Osteoblast (primary cell): Measurements from ENCODE around the gene RUNX2. TPM values are rescaled to one million over a fixed set of nuclear protein-coding genes. Genes with fewer than 3 reads are reported as not detected.

Source experiments
- DNase-seq: peaks from one replicate; pipeline ENCODE4 v3.0.0; 2011; ENCODE audit warnings: low spot score, mixed read lengths; ENCODE audit not compliant: insufficient read length; ENCODE audit errors: missing footprints
- H2AFZ ChIP-seq: 2 replicates; pipeline ENCODE4 v1.6.0; 2011; ENCODE audit warnings: mild to moderate bottlenecking, low read length
- H3K27ac ChIP-seq: 2 replicates; pipeline ENCODE4 v1.5.1; 2011; ENCODE audit warnings: mild to moderate bottlenecking, low read depth, low read length, moderate library complexity
- H3K27me3 ChIP-seq: 2 replicates; pipeline ENCODE4 v1.6.0; 2012; ENCODE audit warnings: mild to moderate bottlenecking, control low read depth, inconsistent platforms, low read length, moderate library complexity; ENCODE audit not compliant: insufficient read depth
- H3K36me3 ChIP-seq: 2 replicates; pipeline ENCODE4 v1.5.1; 2011; ENCODE audit warnings: mild to moderate bottlenecking, low read length, control low read depth, moderate library complexity; ENCODE audit not compliant: insufficient read depth
- H3K4me1 ChIP-seq: 2 replicates; pipeline ENCODE4 v1.5.1; 2011; ENCODE audit warnings: mild to moderate bottlenecking, low read length, control low read depth, moderate library complexity; ENCODE audit not compliant: insufficient read depth
- H3K4me2 ChIP-seq: 2 replicates; pipeline ENCODE4 v1.6.0; 2011; ENCODE audit warnings: mild to moderate bottlenecking, low read length; ENCODE audit not compliant: insufficient read depth
- H3K4me3 ChIP-seq: fragments of 200-600 bp; sonication (generic); 3 replicates; pipeline ENCODE4 v1.5.1; 2012; ENCODE audit warnings: mild to moderate bottlenecking, low read length, inconsistent platforms; ENCODE audit not compliant: insufficient read depth
- H3K79me2 ChIP-seq: 2 replicates; pipeline ENCODE4 v1.6.0; 2012; ENCODE audit warnings: mild to moderate bottlenecking, low read length, control low read depth, inconsistent platforms; ENCODE audit not compliant: insufficient read depth
- H3K9me3 ChIP-seq: 2 replicates; pipeline ENCODE4 v1.5.1; 2011; ENCODE audit warnings: low read depth, low read length, control low read depth
- H4K20me1 ChIP-seq: 2 replicates; pipeline ENCODE4 v1.6.0; 2012; ENCODE audit warnings: mild to moderate bottlenecking, low read length, control low read depth; ENCODE audit not compliant: insufficient read depth
- total RNA-seq: library from RNA; depleted of rRNA; stranded (reverse); fragments of >200 nt; gene quantifications from 2 replicates; pipeline ENCODE4 v1.2.3, GENCODE V29; 2012
- TF ChIP-seq, protein P1 (sequence below): IDR thresholded peaks from 2 replicates; pipeline ENCODE4 v1.5.1; 2011; ENCODE audit warnings: mild to moderate bottlenecking, low read depth, low read length, moderate library complexity; ENCODE audit errors: extremely low read depth

Gene RUNX2
- total RNA-seq, 1 donor = 30.0 TPM

DNA sequence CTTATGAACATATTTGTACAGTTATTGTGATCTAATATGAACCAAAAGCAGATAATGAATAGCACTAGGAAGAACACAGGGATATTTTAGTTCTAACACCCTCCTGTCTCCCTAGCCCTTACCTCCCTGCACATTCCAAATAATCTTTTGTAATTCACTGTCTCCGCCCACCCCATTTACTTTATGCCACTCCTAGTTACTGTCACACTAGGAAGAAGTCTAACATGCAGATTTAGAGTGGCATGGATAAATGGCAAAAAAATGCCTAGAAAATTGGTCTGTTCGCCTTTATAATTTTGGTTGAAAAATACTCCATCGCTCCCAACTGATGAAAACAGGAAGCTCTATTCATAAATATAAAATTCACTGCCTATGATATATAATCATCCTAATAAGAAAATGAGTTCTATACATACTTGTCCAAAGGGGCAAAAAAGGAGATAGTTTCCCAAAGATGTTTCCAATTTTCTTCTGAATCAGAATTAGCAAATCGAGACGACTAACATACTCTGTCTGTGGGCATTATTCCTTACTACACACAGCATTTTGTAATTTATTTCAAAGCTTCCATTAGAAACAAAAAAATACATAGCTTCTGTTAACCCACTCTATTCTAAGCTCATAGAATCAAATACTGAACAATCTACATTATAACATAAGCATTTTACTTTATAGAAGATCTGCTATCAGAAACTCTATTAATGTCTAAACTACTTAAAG lies 1.3 kb upstream of the RUNX2 start:
- Histone ChIP-seq H3K36me3 (no peaks in the 10 kb centered on the region), H4K20me1 (no peaks in the 10 kb centered on the region), H2AFZ (peak overlapping the region; percentile 3), H3K9me3 (no peaks in the 10 kb centered on the region), H3K4me1 (peaks cover 18% of the 10 kb centered on the region), H3K27ac (peak overlapping the region; percentile 82), H3K4me2 (peak overlapping the region; percentile 80), H3K27me3 (no peaks in the 10 kb centered on the region), H3K79me2 (peaks cover 31% of the 10 kb centered on the region), H3K4me3 (no peak overlapping the region)
- no peak for DNase-seq
- TF ChIP-seq, protein P1, sequence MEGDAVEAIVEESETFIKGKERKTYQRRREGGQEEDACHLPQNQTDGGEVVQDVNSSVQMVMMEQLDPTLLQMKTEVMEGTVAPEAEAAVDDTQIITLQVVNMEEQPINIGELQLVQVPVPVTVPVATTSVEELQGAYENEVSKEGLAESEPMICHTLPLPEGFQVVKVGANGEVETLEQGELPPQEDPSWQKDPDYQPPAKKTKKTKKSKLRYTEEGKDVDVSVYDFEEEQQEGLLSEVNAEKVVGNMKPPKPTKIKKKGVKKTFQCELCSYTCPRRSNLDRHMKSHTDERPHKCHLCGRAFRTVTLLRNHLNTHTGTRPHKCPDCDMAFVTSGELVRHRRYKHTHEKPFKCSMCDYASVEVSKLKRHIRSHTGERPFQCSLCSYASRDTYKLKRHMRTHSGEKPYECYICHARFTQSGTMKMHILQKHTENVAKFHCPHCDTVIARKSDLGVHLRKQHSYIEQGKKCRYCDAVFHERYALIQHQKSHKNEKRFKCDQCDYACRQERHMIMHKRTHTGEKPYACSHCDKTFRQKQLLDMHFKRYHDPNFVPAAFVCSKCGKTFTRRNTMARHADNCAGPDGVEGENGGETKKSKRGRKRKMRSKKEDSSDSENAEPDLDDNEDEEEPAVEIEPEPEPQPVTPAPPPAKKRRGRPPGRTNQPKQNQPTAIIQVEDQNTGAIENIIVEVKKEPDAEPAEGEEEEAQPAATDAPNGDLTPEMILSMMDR = no peak

DNA sequence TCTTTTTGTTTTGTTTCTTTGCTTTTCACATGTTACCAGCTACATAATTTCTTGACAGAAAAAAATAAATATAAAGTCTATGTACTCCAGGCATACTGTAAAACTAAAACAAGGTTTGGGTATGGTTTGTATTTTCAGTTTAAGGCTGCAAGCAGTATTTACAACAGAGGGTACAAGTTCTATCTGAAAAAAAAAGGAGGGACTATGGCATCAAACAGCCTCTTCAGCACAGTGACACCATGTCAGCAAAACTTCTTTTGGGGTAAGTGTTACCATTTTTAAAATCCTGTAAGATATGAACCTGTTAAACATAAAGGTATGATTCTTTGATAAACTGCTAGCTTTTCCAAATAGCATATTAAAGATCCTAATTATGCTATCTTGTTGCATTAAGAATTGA lies 393 bp downstream of the RUNX2 start:
- Histone ChIP-seq H3K27ac (peak overlapping the region; percentile 82), H3K9me3 (no peaks in the 10 kb centered on the region), H4K20me1 (no peaks in the 10 kb centered on the region), H3K27me3 (no peaks in the 10 kb centered on the region), H2AFZ (peak overlapping the region; percentile 78), H3K4me2 (peak overlapping the region; percentile 80), H3K4me3 (peak overlapping the region; percentile 70), H3K4me1 (peaks cover 17% of the 10 kb centered on the region), H3K79me2 (peaks cover 44% of the 10 kb centered on the region), H3K36me3 (no peaks in the 10 kb centered on the region)
- no peak for DNase-seq
- TF ChIP-seq, protein P1 = no peak

DNA sequence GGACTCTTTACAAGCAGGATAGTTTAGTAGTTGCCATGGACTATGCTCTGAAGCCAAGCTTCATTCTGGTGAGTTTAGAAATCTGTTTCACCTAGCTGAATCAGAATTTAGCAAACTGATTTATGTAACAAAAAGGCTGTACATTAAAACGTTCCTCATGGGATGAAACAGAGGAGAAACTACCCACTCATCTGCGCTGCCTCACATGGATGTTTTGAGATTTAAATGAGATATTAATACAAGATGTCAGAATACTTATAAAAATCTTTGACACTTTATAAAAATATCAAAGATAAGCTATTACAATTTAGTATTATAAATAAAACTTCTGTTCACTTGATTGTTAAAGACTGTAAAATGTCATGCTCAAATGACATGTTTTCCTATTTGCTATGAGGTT lies 16.8 kb downstream of the RUNX2 start:
- H3K4me2 ChIP-seq = no peak overlapping the region
- no peak overlapping the region for H3K4me3 ChIP-seq
- H3K4me1 ChIP-seq = peaks cover 2% of the 10 kb centered on the region
- no peaks in the 10 kb centered on the region for H3K27me3 ChIP-seq
- peaks cover 7% of the 10 kb centered on the region for H3K36me3 ChIP-seq
- DNase-seq = no peak
- no peaks in the 10 kb centered on the region for H3K79me2 ChIP-seq
- H3K27ac ChIP-seq = no peak overlapping the region
- H2AFZ ChIP-seq = no peak overlapping the region
- TF ChIP-seq, protein P1 = no peak
- no peaks in the 10 kb centered on the region for H3K9me3 ChIP-seq
- H4K20me1 ChIP-seq = no peaks in the 10 kb centered on the region

- no peaks in the 10 kb centered on the region for H3K27me3 ChIP-seq
- no peaks in the 10 kb centered on the region for H4K20me1 ChIP-seq
- H3K36me3 ChIP-seq = no peaks in the 10 kb centered on the region
- no peak overlapping the region for H3K4me3 ChIP-seq
- TF ChIP-seq, protein P1 = no peak
- no peak for DNase-seq
- H3K79me2 ChIP-seq = no peaks in the 10 kb centered on the region
- H3K4me1 ChIP-seq = peaks cover 4% of the 10 kb centered on the region
- no peak overlapping the region for H2AFZ ChIP-seq
- no peak overlapping the region for H3K4me2 ChIP-seq
- no peaks in the 10 kb centered on the region for H3K9me3 ChIP-seq
- H3K27ac ChIP-seq = no peak overlapping the region
Observed at GRCh38 chr6:45350186-45350710, 22.1 kb downstream of the RUNX2 start.
